Occipital lobe (tissue), 3 donors: ENCODE measurements around the gene MRPL12. TPM values are rescaled to one million over a fixed set of nuclear protein-coding genes. Genes with fewer than 3 reads are reported as not detected.
"Not testable (repeated sequence)": the region's sequence is repeated elsewhere in the genome, so short reads cannot be mapped to it uniquely, and the experiment has no call there.

Experiments
- DNase-seq: peaks from one replicate; lab custom pipeline; 2025; lab: John Stamatoyannopoulos, UW
- small RNA-seq: library from RNA; depleted of rRNA; stranded (forward); fragments of <200 nt; gene quantifications from one replicate; pipeline ENCODE3, GENCODE V24; 2014
- total RNA-seq: library from RNA; depleted of rRNA; stranded (reverse); fragments of >200 nt; gene quantifications from one replicate; pipeline ENCODE4 v1.2.3, GENCODE V29; 2014

Gene MRPL12
- total RNA-seq, 1 donor from 2014 or later: 4.7 TPM

GRCh38 chr17:81738801-81739393 is 35.7 kb downstream of the MRPL12 start:
- no peak for DNase-seq

GRCh38 chr17:81739593-81739992 is 36.4 kb downstream of the MRPL12 start:
- DNase-seq: not testable (repeated sequence)

GRCh38 chr17:81740395-81740961 is 37.3 kb downstream of the MRPL12 start:
- DNase-seq: no peak

- DNase-seq: no peak
These were observed 38.0 kb downstream of the MRPL12 start for GRCh38 chr17:81741049-81741593.

GRCh38 chr17:81741594-81742452 is 38.7 kb downstream of the MRPL12 start:
- DNase-seq: no peak

Small RNA genes within 50 kb of the gene (small RNA-seq; reads per million reads assigned to genes)
- not detected for gene MIR6786

Other genes starting within 250 kb of the MRPL12 start
- 3,469 TPM for gene ACTG1, start 190.6 kb upstream of the MRPL12 start, total RNA-seq
- 5.6 TPM for gene FSCN2, start 175.0 kb upstream of the MRPL12 start, total RNA-seq
- gene FAAP100, start 151.0 kb upstream of the MRPL12 start, total RNA-seq: 24.2 TPM
- 39.5 TPM for gene NPLOC4, start 66.3 kb upstream of the MRPL12 start, total RNA-seq
- gene TSPAN10, start 66.2 kb upstream of the MRPL12 start, total RNA-seq: 0.16 TPM
- gene PDE6G, start 46.8 kb upstream of the MRPL12 start, total RNA-seq: not detected
- gene OXLD1, start 36.8 kb upstream of the MRPL12 start, total RNA-seq: 5.5 TPM
- 3.9 TPM for gene CCDC137, start 36.6 kb upstream of the MRPL12 start, total RNA-seq
- gene ARL16, start 19.6 kb upstream of the MRPL12 start, total RNA-seq: 34.0 TPM
- gene HGS, start 19.4 kb upstream of the MRPL12 start, total RNA-seq: 37.6 TPM
- 4.2 TPM for gene SLC25A10, start 8.9 kb downstream of the MRPL12 start, total RNA-seq
- not detected for gene GCGR, start 100.8 kb downstream of the MRPL12 start, total RNA-seq
- 85.9 TPM for gene MCRIP1, start 129.9 kb downstream of the MRPL12 start, total RNA-seq
- not detected for gene PPP1R27, start 131.7 kb downstream of the MRPL12 start, total RNA-seq
- 57.4 TPM for gene P4HB, start 157.2 kb downstream of the MRPL12 start, total RNA-seq
- gene ARHGDIA, start 168.0 kb downstream of the MRPL12 start, total RNA-seq: 22.9 TPM
- 78.3 TPM for gene ALYREF, start 188.2 kb downstream of the MRPL12 start, total RNA-seq
- 43.0 TPM for gene ANAPC11, start 188.4 kb downstream of the MRPL12 start, total RNA-seq
- 2.0 TPM for gene NPB, start 198.9 kb downstream of the MRPL12 start, total RNA-seq
- 24.5 TPM for gene PCYT2, start 208.0 kb downstream of the MRPL12 start, total RNA-seq
- gene SIRT7, start 214.8 kb downstream of the MRPL12 start, total RNA-seq: 8.0 TPM
- 16.5 TPM for gene MAFG, start 224.4 kb downstream of the MRPL12 start, total RNA-seq
- 17.6 TPM for gene PYCR1, start 233.9 kb downstream of the MRPL12 start, total RNA-seq
- 0.16 TPM for gene MYADML2, start 243.9 kb downstream of the MRPL12 start, total RNA-seq